ENCODE results near the gene LIPA. TPM values are rescaled to one million over a fixed set of nuclear protein-coding genes. Genes with fewer than 3 reads are reported as not detected.

The LIPA gene
- total and polyA plus RNA-seq, 2 of the 4 experiments (the other 2 are of a cell fraction), result 23.1 to 31.9 TPM

GRCh38 chr10:89278900-89279392 is 27.4 kb upstream of the LIPA start:
- no TSS peak for BruUV-seq (replicated peaks)
- no peaks in the 10 kb centered on the region for H3K27me3 ChIP-seq (ENCODE audit: control insufficient read depth, insufficient read depth, low read length)
- TF ChIP-seq CTCF (conservative IDR thresholded peaks at IDR 0.05; ENCODE audit: low read depth, low read length) (no peak), RCOR1 (IDR thresholded peaks at IDR 0.05; ENCODE audit: insufficient replicate concordance, low read length) (no peak), ELK1 (IDR thresholded peaks at IDR 0.05; ENCODE audit: borderline replicate concordance, low read depth, low read length) (no peak), RAD21 (IDR thresholded peaks at IDR 0.05; ENCODE audit: low read length) (no peak), NFE2L2 (IDR thresholded peaks at IDR 0.05; ENCODE audit: low read depth, low read length) (no peak), MAZ (IDR thresholded peaks at IDR 0.05; ENCODE audit: borderline replicate concordance, low read depth, low read length) (no peak), SMC3 (IDR thresholded peaks at IDR 0.05; ENCODE audit: low read depth, low read length) (no peak), POLR2A (IDR thresholded peaks at IDR 0.05; ENCODE audit: low read depth, low read length) (no peak), CHD1 (IDR thresholded peaks at IDR 0.05; ENCODE audit: low read depth, low read length) (no peak), FOS (IDR thresholded peaks at IDR 0.05; ENCODE audit: low read depth, low read length) (no peak), MXI1 (IDR thresholded peaks at IDR 0.05; ENCODE audit: borderline replicate concordance, low read depth, low read length) (no peak), USF2 (IDR thresholded peaks at IDR 0.05; ENCODE audit: low read depth, low read length) (no peak), CEBPB (IDR thresholded peaks at IDR 0.05; ENCODE audit: low read depth, low read length) (no peak), RFX5 (IDR thresholded peaks at IDR 0.05; ENCODE audit: low read depth, low read length) (no peak), MAFK (IDR thresholded peaks at IDR 0.05; ENCODE audit: low read depth, low read length) (no peak), BHLHE40 (IDR thresholded peaks at IDR 0.05; ENCODE audit: low read depth, low read length) (no peak)

More at GRCh38 chr10:89278900-89279392, 27.4 kb upstream of the LIPA start:
- peak overlapping the region; percentile 83 for H2BK120ac ChIP-seq (ENCODE audit: low read depth, low read length)
- ATAC-seq (ENCODE audit: low read depth) (no peak), DNase-seq (no peak)
- intact Hi-C loops (cut with micrococcal nuclease) (no loop called here), in situ Hi-C loops (cut with MboI; ENCODE audit: low sequenced_read_pairs) (no loop called here), dilution Hi-C loops (cut with HindIII; ENCODE audit: low sequenced_read_pairs, unreplicated experiment) (no loop called here)
- H3K79me1 ChIP-seq (ENCODE audit: low read depth in 1 of 2, low read length in 2 of 2), result no peaks in the 10 kb centered on the region
- peak overlapping the region; percentile 34 for H4K5ac ChIP-seq (ENCODE audit: low read depth, low read length)
- H3K4me3 ChIP-seq (ENCODE audit: insufficient read depth, low read depth, low read length), result no peak overlapping the region
- peak overlapping the region; percentile 63; the same call in 1 of the 2 replicates for H2AK5ac ChIP-seq (ENCODE audit: low read depth, low read length)
- H3K4me2 ChIP-seq (ENCODE audit: low read depth, low read length), result no peak overlapping the region
- H2BK15ac ChIP-seq (ENCODE audit: low read depth, low read length), result peak overlapping the region; percentile 90; the same call in 2 of the 3 replicates
- H3K4me1 ChIP-seq (ENCODE audit: control insufficient read depth, insufficient read depth, low read length), result peaks cover 20% of the 10 kb centered on the region
- peak overlapping the region; percentile 72; the same call in 1 of the 2 replicates for H4K91ac ChIP-seq (ENCODE audit: insufficient read depth, low read depth, low read length)
- no peak overlapping the region for H3K9ac ChIP-seq (ENCODE audit: low read depth, low read length)
- H4K8ac ChIP-seq (ENCODE audit: low read depth in 2 of 2, low read length in 2 of 2), result peak overlapping the region in 1 of 2 experiments; percentile 64; a peak in 3 of 4 replicates
- no peaks in the 10 kb centered on the region for H4K20me1 ChIP-seq (ENCODE audit: insufficient read depth, low read length)
- peak overlapping the region; percentile 72; the same call in 1 of the 2 replicates for H3K4ac ChIP-seq (ENCODE audit: low read depth, low read length)
- peak overlapping the region; percentile 68; the same call in 1 of the 2 replicates for H3K23ac ChIP-seq (ENCODE audit: low read depth, low read length)
- H2AK9ac ChIP-seq (replicated peaks; ENCODE audit: low read depth, low read length, poor library complexity), result no peak overlapping the region
- H3K18ac ChIP-seq (ENCODE audit: low read depth, low read length), result peak overlapping the region; percentile 83
- peak overlapping the region; percentile 56 for H2BK5ac ChIP-seq (ENCODE audit: low read depth, low read length, poor library complexity, severe bottlenecking)
- H3K14ac ChIP-seq (replicated peaks; ENCODE audit: low read depth, low read length), result peak overlapping the region; percentile 73
- H3K56ac ChIP-seq (ENCODE audit: extremely low read depth, insufficient read depth, low read length), result no peak overlapping the region
- H3K27ac ChIP-seq (ENCODE audit: insufficient read depth, low read length), result peak overlapping the region; percentile 31; the same call in 1 of the 2 replicates
- H3K9me3 ChIP-seq (ENCODE audit: control insufficient read depth, insufficient read depth, low read length), result no peaks in the 10 kb centered on the region
- CTCF ChIA-PET, result no interaction called here
- H3K9me1 ChIP-seq (ENCODE audit: insufficient read depth, low read length), result peaks cover 6% of the 10 kb centered on the region
- POLR2A ChIA-PET (ENCODE audit: unreplicated experiment), result no interaction called here
- no peaks in the 10 kb centered on the region for H3K36me3 ChIP-seq (ENCODE audit: control insufficient read depth, insufficient read depth, low read length)
- no peak overlapping the region for H2AFZ ChIP-seq (replicated peaks; ENCODE audit: low read length, poor library complexity)
- peak overlapping the region; percentile 73 for H2BK20ac ChIP-seq (ENCODE audit: low read depth, low read length)

All from IMR-90 (cell line).